ENCODE results near the gene FRMD1.

Gene FRMD1

DNA sequence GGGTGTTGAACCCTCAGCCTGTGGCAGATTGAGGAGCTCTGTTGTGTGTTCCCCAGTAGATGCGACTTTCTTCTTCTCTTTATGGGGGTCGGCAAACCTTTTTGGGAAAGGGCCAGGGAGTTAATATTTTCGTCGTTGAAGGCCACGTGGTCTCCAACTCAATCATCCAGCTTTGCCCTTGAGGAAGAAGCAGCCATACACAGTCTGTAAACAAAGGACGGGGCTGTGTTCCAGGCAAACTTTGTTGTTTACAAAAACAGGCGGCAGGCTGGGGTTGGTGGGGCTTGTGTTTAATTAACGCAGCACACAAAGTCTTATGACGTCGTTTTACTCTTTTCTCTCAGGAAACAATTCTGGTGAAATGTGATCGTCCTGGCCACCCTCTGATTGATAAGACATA, 61.4 kb downstream of the FRMD1 start:
- Histone ChIP-seq H3K27ac (no peak overlapping the region), H3K36me3 (no peaks in the 10 kb centered on the region), H3K9me3 (peaks cover 4% of the 10 kb centered on the region), H3K27me3 (no peaks in the 10 kb centered on the region), H3K4me3 (ENCODE audit: low read depth in 1 of 2, low read length in 1 of 2) (no peak overlapping the region), H3K4me1 (ENCODE audit: control insufficient read depth in 1 of 2, insufficient read depth in 1 of 2, low read depth in 1 of 2, low read length in 1 of 2) (no peaks in the 10 kb centered on the region)
- TF ChIP-seq CTCF (IDR thresholded peaks at IDR 0.05), result no peak

DNA sequence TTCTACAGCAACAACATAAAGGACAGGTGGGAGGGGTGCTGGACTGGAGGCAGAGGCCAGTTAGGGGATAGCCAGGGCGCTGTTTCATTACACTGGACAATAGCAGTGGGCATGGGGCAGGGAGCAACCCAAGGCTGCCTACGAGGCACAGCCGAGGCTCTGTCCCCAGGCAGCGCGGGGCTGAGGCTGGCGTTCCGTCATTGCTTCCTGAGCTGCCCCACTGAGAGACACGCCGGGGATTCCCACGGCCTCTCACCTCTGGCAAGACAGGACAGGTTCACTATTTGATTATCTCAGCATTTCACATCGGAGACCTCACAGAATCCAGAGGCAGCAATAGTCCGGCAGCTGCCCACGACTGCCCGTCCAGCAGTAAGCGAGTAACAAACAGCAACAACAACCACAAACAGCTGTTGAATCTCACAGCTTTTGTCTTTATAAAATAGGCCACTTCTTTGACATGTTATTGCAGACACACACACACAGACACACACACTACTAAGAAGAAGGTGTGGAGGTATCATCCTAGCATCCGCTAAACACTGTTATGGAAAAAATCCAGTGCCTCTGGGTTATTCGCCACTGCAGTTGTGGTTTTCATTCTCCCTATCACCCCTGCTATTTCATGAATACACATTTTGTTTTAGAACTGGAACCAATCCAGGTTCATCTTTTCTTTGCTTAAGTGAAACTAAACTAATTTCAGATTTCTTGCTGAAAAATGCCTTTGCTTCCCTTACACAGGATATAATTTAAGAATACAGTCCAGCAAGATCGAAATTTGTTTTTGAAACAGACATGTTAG, 62.1 kb downstream of the FRMD1 start:
- Histone ChIP-seq H3K27me3 (no peaks in the 10 kb centered on the region), H3K27ac (no peak overlapping the region), H3K4me3 (ENCODE audit: low read depth in 1 of 2, low read length in 1 of 2) (no peak overlapping the region)

GRCh38 chr6:168016176-168016620, 62.8 kb downstream of the FRMD1 start:
- Histone ChIP-seq H3K4me1 (ENCODE audit: control insufficient read depth in 1 of 2, insufficient read depth in 1 of 2, low read depth in 1 of 2, low read length in 1 of 2) (no peaks in the 10 kb centered on the region), H3K4me3 (ENCODE audit: low read depth in 1 of 2, low read length in 1 of 2) (no peak overlapping the region), H3K27ac (no peak overlapping the region), H3K9me3 (peaks cover 4% of the 10 kb centered on the region), H3K36me3 (no peaks in the 10 kb centered on the region), H3K27me3 (no peaks in the 10 kb centered on the region)
- no peak for TF ChIP-seq CTCF (IDR thresholded peaks at IDR 0.05)

More for the DNA sequence above, 62.1 kb downstream of the FRMD1 start:
- no peaks in the 10 kb centered on the region for H3K4me1 ChIP-seq (ENCODE audit: control insufficient read depth in 1 of 2, insufficient read depth in 1 of 2, low read depth in 1 of 2, low read length in 1 of 2)
- no peaks in the 10 kb centered on the region for H3K36me3 ChIP-seq
- H3K9me3 ChIP-seq, result peaks cover 4% of the 10 kb centered on the region
- no peak for TF ChIP-seq CTCF (IDR thresholded peaks at IDR 0.05)

DNA sequence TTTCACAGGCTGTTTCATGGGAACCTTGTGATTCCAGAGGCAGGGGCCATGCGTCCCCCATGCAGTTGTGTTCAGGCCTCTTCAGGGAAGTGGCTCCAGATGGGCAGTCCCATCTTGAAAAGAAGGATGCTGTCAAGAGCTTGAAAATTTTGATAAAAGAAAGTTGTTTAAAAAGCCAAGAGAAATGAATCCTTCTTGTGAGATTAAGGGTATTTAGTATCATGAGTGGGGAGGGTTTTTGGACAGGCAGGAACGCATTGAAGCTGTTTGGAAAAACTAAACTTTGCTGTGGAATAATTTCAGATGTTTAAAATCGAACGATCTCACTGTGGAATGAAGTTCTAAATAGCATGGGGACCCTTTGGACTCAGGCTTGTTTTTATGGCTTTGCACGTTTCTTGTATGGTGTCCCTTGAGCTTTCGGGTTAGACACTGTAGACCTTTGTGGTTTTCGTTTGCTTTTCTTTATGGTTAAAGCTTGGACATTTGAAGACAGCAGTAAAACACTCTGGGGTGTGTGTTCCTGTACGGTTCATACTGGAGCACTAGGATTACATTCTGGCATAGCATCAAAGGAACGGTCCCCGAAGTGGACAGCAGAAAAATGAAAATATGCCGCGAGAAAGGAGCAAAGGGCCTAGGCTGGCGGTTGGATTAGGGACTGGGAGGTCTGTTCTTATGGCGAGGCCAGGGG, 63.4 kb downstream of the FRMD1 start:
- Histone ChIP-seq H3K4me3 (ENCODE audit: low read depth in 1 of 2, low read length in 1 of 2) (no peak overlapping the region), H3K27ac (no peak overlapping the region), H3K36me3 (no peaks in the 10 kb centered on the region), H3K9me3 (peaks cover 4% of the 10 kb centered on the region), H3K27me3 (no peaks in the 10 kb centered on the region), H3K4me1 (ENCODE audit: control insufficient read depth in 1 of 2, insufficient read depth in 1 of 2, low read depth in 1 of 2, low read length in 1 of 2) (no peaks in the 10 kb centered on the region)
- TF ChIP-seq CTCF (IDR thresholded peaks at IDR 0.05), result no peak

DNA sequence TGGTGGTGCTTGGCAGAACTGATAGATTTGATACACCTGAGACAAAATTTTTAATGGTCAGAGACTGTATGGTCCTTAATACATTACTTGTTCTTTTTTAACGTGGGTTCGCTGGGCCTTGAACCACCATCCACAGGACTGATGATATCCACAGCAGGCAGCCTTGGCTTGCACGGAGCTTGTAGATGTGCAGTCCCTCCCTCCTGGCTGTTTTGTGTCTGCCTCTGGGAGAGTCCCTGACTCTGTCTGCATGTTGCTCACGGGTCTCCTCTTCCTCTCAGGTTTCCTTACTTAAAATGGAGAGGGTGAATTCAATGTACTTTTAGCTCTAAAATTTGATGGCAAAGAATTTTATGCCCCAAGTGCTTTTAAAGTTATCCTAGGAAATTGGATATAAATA, 64.0 kb downstream of the FRMD1 start:
- Histone ChIP-seq H3K36me3 (no peaks in the 10 kb centered on the region), H3K4me1 (ENCODE audit: control insufficient read depth in 1 of 2, insufficient read depth in 1 of 2, low read depth in 1 of 2, low read length in 1 of 2) (no peaks in the 10 kb centered on the region), H3K9me3 (peaks cover 4% of the 10 kb centered on the region), H3K4me3 (ENCODE audit: low read depth in 1 of 2, low read length in 1 of 2) (no peak overlapping the region), H3K27me3 (no peaks in the 10 kb centered on the region), H3K27ac (no peak overlapping the region)
- TF ChIP-seq CTCF (IDR thresholded peaks at IDR 0.05), result no peak

Measured in neutrophil (primary cell).